Hepatocyte (in vitro differentiated cells): ENCODE results near the gene DOK6. TPM values are rescaled to one million over a fixed set of nuclear protein-coding genes. Genes with fewer than 3 reads are reported as not detected.
A peak's percentile ranks its signal among the peaks of the same experiment; 100 is the strongest.

Experiments
- DNase-seq: peaks from one replicate; pipeline ENCODE4 v3.0.0-alpha.2; 2016; ENCODE audit warnings: low spot score
- H2AFZ ChIP-seq: fragments of 200-600 bp; sonication (generic); 2 replicates; pipeline ENCODE4 v1.6.0; 2016; ENCODE audit warnings: antibody characterized with exemption, mild to moderate bottlenecking
- H3K27ac ChIP-seq: fragments of 200-600 bp; sonication (generic); 2 replicates; pipeline ENCODE4 v1.5.1; 2016; ENCODE audit warnings: mild to moderate bottlenecking
- H3K27me3 ChIP-seq: fragments of 200-600 bp; sonication (generic); 2 replicates; pipeline ENCODE4 v1.6.1; 2016
- H3K36me3 ChIP-seq: fragments of 200-600 bp; sonication (generic); replicated peaks from 2 replicates; pipeline ENCODE4 v1.5.1; 2016; ENCODE audit warnings: low read depth; ENCODE audit not compliant: insufficient read depth
- H3K4me1 ChIP-seq: fragments of 200-600 bp; sonication (generic); 2 replicates; pipeline ENCODE4 v1.5.1; 2016; ENCODE audit warnings: mild to moderate bottlenecking, moderate library complexity; ENCODE audit not compliant: insufficient read depth
- H3K4me2 ChIP-seq: fragments of 200-600 bp; sonication (generic); 2 replicates; pipeline ENCODE4 v1.6.0; 2016
- H3K4me3 ChIP-seq: fragments of 200-600 bp; sonication (generic); 2 replicates; pipeline ENCODE4 v1.5.1; 2016; ENCODE audit warnings: mild to moderate bottlenecking
- H3K79me2 ChIP-seq: fragments of 200-600 bp; sonication (generic); 2 replicates; pipeline ENCODE4 v1.6.0; 2017; ENCODE audit warnings: mild to moderate bottlenecking
- H3K9me2 ChIP-seq: fragments of 200-600 bp; sonication (generic); replicated peaks from 2 replicates; pipeline ENCODE4 v1.6.0; 2017; ENCODE audit warnings: mild to moderate bottlenecking; ENCODE audit not compliant: insufficient read depth
- H3K9me3 ChIP-seq: fragments of 200-600 bp; sonication (generic); 2 replicates; pipeline ENCODE4 v1.5.1; 2016; ENCODE audit warnings: low read depth, mild to moderate bottlenecking
- H4K20me1 ChIP-seq: fragments of 200-600 bp; sonication (generic); 2 replicates; pipeline ENCODE4 v1.6.0; 2016; ENCODE audit warnings: mild to moderate bottlenecking; ENCODE audit not compliant: insufficient read depth, poor library complexity, severe bottlenecking
- EZH2 ChIP-seq: fragments of 200-600 bp; sonication (generic); IDR thresholded peaks from 2 replicates; pipeline ENCODE4 v1.6.1; 2016; ENCODE audit warnings: antibody characterized with exemption, mild to moderate bottlenecking, borderline replicate concordance
- EZH2phosphoT487 ChIP-seq: fragments of 200-600 bp; sonication (generic); IDR thresholded peaks from one replicate; pipeline ENCODE4 v1.6.1; 2018; ENCODE audit warnings: antibody characterized with exemption, mild to moderate bottlenecking, low read depth, moderate library complexity; ENCODE audit not compliant: unreplicated experiment, severe bottlenecking
- WGBS: methylation state at CpG from one replicate; pipeline ENCODE4 v1.1.6; 2016; ENCODE audit warnings: low lambda C conversion rate; ENCODE audit errors: missing lambda C conversion rate; 5-methylcytosine and 5-hydroxymethylcytosine counted together
- polyA plus RNA-seq: library from polyadenylated mRNA; unstranded; fragments of >200 nt; fragmentation: Nextera tagmentation; extraction: Ambion mirVana; gene quantifications from 2 replicates; pipeline ENCODE4 v1.2.1, GENCODE V29; 2016
- total RNA-seq: library from RNA; depleted of rRNA; stranded (reverse); fragments of >200 nt; gene quantifications from 2 replicates; pipeline ENCODE4 v1.2.3, GENCODE V29; 2014
- TF ChIP-seq, protein P1 (sequence below): fragments of 200-600 bp; sonication (generic); IDR thresholded peaks from 2 replicates; pipeline ENCODE4 v1.5.1; 2016; ENCODE audit warnings: antibody characterized with exemption, mild to moderate bottlenecking; ENCODE audit not compliant: poor library complexity

Gene DOK6
- total and polyA plus RNA-seq, 2 experiments from 2014 or later, result 2.6 to 4.0 TPM

DNA sequence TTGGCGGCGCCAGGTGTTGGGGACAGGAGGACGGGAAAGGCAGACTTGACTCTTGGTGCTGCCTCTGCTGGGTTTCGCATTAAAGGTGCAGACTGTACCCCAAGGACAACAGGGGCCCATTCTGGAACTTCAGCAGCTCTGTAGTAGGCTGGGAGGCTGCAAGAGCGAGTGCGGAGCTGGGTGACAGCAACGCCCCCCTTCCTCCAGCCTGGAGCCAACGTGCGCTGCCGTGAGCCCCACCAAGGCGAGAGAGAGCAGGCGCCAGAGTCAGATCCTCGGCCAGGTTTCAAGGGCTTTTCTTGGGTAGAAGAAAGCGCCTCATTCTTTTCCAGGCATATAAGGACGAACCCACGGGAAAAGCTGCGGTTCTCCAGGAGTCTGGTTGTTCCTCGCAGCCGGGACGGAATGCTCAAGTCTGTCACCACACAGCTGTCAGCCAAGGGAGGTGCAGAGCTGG is 1.9 kb downstream of the DOK6 start:
- Histone ChIP-seq H4K20me1 (no peaks in the 10 kb centered on the region), H2AFZ (peak overlapping the region; percentile 72), H3K27ac (no peak overlapping the region), H3K79me2 (no peaks in the 10 kb centered on the region), H3K4me2 (peak overlapping the region; percentile 96), H3K9me3 (no peaks in the 10 kb centered on the region), H3K4me3 (peak overlapping the region; percentile 8), H3K4me1 (peaks cover 3% of the 10 kb centered on the region), H3K27me3 (peaks cover 24% of the 10 kb centered on the region), H3K9me2 (no peaks in the 10 kb centered on the region), H3K36me3 (no peaks in the 10 kb centered on the region)
- peak; percentile 16 for DNase-seq
- WGBS, result 4% methylated on average over 20 of the region's 20 CpGs
- TF ChIP-seq EZH2 (no peak), EZH2phosphoT487 (no peak)
- TF ChIP-seq, protein P1, sequence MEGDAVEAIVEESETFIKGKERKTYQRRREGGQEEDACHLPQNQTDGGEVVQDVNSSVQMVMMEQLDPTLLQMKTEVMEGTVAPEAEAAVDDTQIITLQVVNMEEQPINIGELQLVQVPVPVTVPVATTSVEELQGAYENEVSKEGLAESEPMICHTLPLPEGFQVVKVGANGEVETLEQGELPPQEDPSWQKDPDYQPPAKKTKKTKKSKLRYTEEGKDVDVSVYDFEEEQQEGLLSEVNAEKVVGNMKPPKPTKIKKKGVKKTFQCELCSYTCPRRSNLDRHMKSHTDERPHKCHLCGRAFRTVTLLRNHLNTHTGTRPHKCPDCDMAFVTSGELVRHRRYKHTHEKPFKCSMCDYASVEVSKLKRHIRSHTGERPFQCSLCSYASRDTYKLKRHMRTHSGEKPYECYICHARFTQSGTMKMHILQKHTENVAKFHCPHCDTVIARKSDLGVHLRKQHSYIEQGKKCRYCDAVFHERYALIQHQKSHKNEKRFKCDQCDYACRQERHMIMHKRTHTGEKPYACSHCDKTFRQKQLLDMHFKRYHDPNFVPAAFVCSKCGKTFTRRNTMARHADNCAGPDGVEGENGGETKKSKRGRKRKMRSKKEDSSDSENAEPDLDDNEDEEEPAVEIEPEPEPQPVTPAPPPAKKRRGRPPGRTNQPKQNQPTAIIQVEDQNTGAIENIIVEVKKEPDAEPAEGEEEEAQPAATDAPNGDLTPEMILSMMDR, result no peak

GRCh38 chr18:69408522-69408921 is 7.8 kb downstream of the DOK6 start:
- Histone ChIP-seq H3K4me2 (no peak overlapping the region), H4K20me1 (no peaks in the 10 kb centered on the region), H3K9me3 (no peaks in the 10 kb centered on the region), H3K27ac (no peak overlapping the region), H3K9me2 (no peaks in the 10 kb centered on the region), H2AFZ (no peak overlapping the region), H3K4me1 (no peaks in the 10 kb centered on the region), H3K4me3 (no peak overlapping the region), H3K36me3 (no peaks in the 10 kb centered on the region), H3K79me2 (no peaks in the 10 kb centered on the region), H3K27me3 (peaks cover under 1% of the 10 kb centered on the region)
- DNase-seq, result no peak
- TF ChIP-seq, protein P1, result no peak
- whole genome bisulfite sequencing, result 97% methylated on average over 1 of the region's 1 CpG

DNA sequence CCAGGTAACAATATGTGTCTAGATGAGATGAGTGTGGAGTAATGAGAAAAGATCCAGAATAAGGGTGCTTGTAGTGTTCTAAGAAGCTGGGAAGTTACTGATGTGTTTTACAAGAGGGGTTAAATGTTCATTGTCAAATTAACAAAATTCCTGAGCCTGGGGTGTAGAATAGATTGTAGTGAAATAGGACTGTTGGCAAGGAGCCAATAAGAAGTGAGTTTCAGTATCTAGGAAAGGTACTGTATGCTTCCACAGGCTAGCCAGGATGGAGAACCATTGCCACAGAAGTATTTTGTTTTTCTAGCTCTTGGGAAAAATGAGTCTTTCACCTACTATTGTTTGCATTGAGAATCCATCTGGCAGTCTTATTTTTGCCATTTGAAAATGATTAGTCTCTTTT is 10.5 kb downstream of the DOK6 start:
- no peak overlapping the region for H3K4me2 ChIP-seq
- H3K79me2 ChIP-seq, result no peaks in the 10 kb centered on the region
- H3K9me3 ChIP-seq, result no peaks in the 10 kb centered on the region
- TF ChIP-seq EZH2phosphoT487 (no peak), EZH2 (no peak)
- TF ChIP-seq, protein P1, result no peak
- H3K4me1 ChIP-seq, result no peaks in the 10 kb centered on the region
- no peak overlapping the region for H2AFZ ChIP-seq
- DNase-seq, result no peak
- no peaks in the 10 kb centered on the region for H3K27me3 ChIP-seq
- no peaks in the 10 kb centered on the region for H3K36me3 ChIP-seq
- no peak overlapping the region for H3K27ac ChIP-seq
- H3K4me3 ChIP-seq, result no peak overlapping the region
- H3K9me2 ChIP-seq, result no peaks in the 10 kb centered on the region
- no peaks in the 10 kb centered on the region for H4K20me1 ChIP-seq

GRCh38 chr18:69414184-69414583 is 13.5 kb downstream of the DOK6 start:
- no peak overlapping the region for H3K4me3 ChIP-seq
- no peaks in the 10 kb centered on the region for H3K79me2 ChIP-seq
- WGBS, result 56% methylated on average over 1 of the region's 1 CpG
- no peaks in the 10 kb centered on the region for H3K9me3 ChIP-seq
- no peaks in the 10 kb centered on the region for H4K20me1 ChIP-seq
- H3K4me2 ChIP-seq, result no peak overlapping the region
- H3K9me2 ChIP-seq, result no peaks in the 10 kb centered on the region
- H3K4me1 ChIP-seq, result no peaks in the 10 kb centered on the region
- no peaks in the 10 kb centered on the region for H3K27me3 ChIP-seq
- no peak for TF ChIP-seq EZH2
- TF ChIP-seq, protein P1, result no peak
- no peak for TF ChIP-seq EZH2phosphoT487
- H3K36me3 ChIP-seq, result no peaks in the 10 kb centered on the region
- no peak overlapping the region for H2AFZ ChIP-seq
- DNase-seq, result no peak
- no peak overlapping the region for H3K27ac ChIP-seq
